IPS-NIHi11 (cell line): ENCODE results near the gene NCS1.
"Not testable (repeated sequence)": the region's sequence is repeated elsewhere in the genome, so short reads cannot be mapped to it uniquely, and the experiment has no call there.

ENCODE experiments used
- DNase-seq: peaks from one replicate; pipeline ENCODE4 v3.0.0; 2012; ENCODE audit warnings: mixed read lengths, low spot score

Gene NCS1

DNA sequence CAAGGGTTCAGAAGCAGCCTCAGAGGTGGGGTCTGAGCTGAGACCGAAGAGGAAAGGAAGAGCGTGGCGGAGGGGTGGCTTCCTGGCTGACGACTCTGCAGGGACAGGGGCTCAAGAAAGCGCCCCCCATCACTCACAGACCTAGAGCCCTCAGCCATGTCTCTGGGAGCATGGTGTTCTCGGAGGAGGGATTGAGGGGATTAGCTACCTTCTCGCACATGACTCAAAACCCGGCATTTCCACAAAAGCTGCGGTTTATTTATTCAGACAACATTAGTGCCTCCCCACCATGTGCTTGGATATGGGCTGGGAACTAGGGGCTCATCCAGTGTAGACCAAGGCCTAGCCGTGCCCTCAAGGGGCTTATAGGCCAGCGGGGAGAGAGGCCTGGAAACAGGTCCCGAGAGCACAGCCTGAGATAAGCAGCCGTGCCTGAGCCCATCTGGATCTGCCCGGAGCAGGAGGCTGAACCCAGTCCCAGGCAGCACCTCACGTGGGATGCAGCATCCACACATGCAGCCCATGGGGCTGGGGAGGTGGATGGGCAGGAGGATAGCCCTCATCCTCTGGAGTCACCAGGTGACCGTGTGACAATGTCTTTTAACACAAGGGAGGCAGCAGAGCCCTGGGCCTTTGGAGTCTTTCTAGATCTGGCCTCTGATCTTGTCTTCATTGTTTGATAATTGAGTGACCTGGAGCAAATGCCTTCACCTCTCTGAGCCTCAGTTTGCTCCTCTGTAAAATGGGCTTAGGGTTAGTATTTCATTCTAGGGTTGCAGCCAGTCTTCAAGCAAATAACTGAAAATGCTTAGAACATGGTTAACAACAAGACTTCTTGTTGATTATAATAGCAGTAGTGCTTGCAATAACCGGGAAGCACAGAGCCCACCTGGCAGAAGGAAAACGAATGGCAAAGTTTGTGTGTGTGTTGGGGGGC, 92.5 kb downstream of the NCS1 start:
- no peak for DNase-seq

DNA sequence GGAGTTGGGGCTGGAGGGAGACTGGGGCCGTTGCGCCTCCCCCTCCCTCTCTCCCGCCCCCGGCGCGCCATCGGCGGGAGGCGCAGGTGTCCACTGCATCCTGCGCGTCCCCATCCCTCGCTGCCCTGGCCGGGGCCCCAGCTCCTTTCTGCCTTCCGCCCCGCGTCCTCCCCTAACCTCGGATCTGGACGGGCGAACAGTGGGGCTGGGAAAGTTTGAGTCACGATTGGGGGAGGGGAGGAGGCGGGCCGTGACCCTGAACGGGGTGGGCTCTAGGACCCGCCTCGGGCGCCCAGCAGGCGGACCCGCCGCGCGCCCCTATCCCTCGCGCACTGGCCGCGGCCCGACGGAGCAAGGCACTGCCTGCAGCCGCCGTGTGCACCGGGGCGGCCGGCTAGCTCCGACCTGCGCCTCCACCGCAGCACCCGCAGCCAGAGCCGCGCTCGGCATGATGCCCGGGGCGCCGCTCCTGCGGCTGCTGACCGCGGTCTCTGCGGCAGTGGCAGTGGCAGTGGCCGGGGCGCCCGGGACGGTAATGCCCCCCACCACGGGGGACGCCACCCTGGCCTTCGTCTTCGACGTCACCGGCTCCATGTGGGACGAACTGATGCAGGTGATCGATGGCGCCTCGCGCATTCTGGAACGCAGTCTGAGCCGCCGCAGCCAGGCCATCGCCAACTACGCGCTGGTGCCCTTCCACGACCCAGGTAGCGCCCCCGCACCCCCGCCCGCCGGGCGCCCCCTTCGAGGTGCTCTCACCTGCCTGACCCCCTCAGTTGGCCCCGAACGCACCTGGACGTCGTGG, 93.4 kb downstream of the NCS1 start, which contains the start of gene HMCN2:
Gene HMCN2, plus strand, starts transcription at position 330 of the 805 bp plus-strand sequence. Its CDS starts 119 bp downstream, at position 449.
- peak; percentile 87 for DNase-seq

DNA sequence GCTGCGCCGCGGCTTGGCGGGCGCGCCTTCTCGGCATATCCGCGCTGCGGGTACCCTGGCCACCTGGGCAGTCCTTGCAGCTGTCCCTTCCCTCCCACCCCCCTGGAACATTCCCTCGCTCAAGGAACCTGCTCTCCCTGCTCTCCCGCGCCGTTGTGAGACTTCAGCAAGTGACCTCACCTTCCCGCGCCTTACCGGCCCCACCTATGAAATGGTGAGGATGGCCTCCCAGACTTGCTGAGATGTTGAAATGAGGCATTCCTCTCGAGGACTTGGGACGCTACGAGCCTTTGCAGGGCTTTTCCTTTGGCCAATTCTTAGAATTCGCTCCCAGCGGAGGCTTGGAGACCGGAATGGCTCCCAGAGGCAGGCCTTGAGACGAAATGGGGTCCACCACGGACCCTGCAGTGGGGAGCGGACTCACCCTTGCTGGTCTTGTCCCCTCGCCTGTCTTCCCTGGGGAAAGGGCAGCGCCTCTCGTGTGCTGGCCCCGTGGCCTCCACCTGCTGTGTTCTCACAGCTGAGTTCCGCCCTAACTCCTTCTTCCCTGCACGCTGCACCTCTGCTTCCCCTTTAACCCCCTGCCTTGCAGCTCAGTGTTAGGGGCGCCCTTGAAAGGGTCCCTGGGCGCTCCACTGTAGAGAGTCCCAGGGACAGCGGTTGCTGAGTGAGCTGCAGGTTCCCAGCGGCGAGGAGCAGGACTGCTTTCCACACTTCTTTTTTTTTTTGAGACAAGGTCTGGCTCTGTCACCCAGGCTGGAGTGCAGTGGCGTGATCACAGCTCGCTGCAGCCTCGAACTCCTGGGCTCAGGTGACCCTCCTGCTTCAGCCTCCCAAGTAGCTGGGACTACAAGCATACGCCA, 94.3 kb downstream of the NCS1 start:
- DNase-seq: peak; percentile 64

DNA sequence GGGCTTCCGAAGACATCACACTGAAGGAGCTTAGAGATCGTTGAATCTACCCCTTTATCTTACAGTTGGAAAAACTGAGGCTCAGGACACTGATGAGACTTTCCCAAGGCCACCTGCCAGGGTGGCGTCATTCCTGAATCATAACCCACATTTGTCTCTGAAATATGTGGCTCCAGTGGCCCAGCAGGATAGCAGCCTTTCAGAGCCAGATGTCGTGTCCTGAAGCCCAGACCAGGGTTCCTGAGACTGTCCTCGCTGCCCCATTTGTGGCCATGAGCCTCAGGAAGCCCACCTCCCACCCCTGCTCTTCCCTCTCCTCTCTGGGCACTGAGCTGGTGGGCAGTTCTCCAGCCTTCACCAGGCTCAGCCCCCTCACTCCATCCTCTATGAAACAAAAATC, 95.7 kb downstream of the NCS1 start:
- no peak for DNase-seq

DNA sequence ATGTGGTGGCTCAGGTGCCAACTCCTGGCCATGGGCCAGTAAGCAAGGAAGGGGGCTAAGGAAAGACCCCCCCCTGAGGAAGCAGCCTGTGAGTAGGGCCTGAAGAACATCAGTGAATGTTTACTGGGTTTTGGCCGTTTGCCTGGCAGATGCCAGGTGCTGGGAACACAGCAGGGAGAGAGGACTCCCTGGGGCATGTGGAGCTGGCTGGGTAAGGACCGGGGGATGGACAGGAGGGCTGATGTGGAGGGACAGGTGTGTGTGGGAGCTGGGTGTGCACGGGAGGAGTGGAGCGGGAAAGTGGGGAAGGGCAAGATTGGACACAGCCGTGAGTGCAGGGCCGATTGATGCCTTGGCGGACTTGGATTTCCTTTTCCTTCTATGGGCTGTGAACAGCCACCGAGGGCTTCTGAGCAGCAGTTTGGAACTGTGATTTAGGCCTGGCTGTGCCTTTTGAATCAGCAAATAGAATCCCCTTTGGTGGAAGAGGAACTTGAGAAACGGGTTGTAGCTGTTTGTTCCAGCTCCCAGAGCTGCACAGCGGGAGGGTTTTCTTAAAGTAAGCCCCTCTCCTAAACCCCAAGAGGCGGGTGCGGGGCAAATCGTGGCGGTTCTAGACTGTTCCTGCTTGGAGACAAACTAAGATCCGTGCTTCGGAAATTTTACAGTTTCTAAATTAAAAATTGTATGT, 96.5 kb downstream of the NCS1 start:
- DNase-seq: no peak

DNA sequence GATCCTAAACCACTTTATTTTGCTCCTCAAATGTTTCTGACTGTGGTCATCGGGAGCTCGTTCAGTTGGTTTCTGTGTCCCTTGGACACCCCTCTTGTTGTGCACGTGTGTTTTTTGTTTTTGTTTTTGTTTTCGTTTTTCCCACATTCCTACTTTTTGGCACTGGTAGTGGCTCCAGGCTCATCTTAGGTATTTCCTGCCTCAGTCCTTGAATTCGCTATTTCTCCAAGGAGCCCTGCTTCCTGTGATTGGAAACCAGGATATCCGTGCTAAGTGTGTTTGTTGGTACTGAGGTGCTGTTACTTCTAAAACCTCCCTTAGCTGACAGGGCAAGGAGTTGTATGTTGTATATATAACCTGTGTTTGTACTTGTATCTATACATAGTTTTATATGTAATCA, 99.3 kb downstream of the NCS1 start:
- no peak for DNase-seq

DNA sequence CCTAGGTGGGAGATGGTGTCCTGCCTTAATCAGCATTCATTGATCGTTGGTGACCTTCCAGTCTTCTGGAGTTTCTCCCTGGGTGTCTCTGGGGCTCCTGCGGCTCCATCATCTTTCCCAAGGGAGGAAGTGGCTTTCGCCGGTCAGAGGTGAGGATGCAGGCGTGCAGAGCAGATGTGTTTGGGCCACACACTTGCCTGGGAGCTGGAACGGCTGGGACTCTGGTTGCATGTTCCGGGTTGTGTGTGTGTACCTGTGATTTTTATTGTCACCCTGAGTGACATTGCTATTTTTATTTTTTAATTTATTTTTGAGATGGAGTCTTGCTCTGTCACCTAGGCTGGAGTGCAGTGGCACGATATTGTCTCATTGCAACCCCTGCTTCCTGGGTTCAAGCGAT, 103.0 kb downstream of the NCS1 start:
- DNase-seq: no peak

DNA sequence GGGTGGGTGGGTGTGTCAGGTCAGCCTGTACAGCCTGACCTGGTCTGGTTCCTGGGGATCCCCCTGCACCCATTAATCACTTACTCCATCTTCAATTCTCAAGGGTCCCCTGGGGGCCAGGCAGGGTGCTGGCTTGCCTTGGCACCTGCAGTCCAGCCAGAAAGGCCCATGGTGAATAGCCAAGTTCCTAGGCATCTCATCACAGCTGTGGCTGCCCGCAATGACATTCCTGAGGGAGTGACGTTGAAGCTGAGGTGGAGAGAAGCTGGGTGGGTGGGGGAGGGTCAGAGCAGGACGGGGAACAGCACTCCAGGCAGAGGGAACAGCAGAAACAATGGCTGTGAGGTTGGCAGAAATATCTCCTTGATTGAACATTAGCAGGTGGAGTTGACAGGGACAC, 103.9 kb downstream of the NCS1 start:
- DNase-seq: no peak

DNA sequence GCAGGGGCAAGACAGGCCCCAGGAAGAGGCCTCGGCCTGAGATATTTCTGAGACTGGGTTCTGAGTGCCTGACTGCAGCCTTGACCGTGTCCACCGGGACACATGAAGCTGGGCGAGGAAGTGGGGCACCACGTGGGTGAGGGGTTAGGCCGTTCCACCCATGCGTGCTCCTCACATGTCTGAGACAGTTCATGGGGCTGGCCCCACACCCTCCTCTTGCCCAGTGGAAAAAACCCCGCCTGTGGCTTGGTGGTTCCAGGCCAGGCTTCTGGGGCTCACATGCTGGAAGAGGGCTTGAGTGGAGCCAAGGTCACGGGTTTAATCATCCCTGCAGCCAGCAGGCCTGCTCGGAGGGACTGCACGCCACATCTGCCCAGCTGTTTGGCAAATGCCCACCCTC, 104.8 kb downstream of the NCS1 start:
- DNase-seq: no peak

DNA sequence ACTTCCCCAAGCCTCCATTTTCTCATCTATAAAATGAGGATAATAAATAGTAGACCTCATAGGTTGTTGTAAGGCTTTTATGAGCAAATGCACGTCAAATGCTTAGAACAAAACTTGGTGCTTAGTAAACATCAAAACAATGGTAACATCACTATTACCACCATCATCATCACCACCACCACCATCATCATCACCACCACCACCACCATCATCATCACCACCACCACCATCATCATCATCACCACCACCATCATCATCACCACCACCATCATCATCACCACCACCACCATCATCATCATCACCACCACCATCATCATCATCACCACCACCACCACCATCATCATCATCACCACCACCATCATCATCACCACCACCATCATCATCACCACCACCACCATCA, 105.3 kb downstream of the NCS1 start:
- DNase-seq: not testable (repeated sequence)

DNA sequence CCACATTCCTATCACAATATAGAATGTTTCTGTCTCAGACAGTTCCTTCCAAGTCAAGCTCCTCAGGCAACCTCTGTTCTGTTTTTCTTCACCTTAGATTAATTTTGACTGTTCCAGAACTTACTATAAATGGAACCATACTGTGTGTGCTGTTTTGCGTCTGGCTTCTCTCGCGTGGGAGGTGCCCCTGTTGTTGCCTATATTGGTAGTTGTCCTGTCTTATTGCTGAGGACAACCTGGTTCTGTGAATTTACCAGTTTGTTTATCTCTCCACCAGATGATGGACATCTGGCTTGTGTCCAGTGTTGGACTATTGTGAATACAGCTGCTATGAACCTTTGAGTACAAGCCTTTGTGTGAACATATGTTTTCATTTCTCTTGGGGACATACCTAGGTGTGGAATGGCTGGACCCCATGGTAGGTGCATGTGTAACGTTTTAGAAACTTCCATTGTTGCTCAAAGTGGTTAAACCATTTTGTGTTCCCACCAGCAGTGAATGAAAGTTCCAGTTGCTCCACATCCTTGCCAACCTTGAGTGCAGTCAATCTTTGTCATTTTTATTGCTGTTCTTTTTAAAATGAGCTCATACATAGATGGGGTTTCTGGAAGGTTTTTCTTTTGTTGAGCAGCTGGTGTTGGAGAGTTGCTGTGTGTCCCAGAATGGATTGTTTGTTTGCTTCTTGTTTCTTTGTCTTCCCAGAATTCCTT, 111.5 kb downstream of the NCS1 start:
- DNase-seq: no peak

DNA sequence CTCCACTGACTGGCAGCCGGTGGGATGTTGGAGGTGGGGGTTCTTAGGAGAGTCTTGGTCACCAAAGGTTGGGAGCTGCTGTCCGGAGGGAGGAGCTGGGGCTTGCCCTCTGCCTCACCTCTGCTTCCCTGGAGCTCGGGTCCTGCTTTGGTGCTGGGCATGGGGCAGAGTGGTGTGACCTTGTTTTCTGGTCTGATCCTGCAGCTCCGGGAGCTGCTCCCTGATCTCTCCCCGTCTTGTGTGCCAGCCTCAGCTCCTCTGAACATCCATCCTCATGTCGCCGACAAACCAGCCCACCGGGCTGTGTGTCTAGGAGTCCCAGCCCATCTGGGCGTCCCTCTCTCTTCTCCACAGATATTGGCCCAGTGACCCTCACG, 112.0 kb downstream of the NCS1 start:
- DNase-seq: no peak

DNA sequence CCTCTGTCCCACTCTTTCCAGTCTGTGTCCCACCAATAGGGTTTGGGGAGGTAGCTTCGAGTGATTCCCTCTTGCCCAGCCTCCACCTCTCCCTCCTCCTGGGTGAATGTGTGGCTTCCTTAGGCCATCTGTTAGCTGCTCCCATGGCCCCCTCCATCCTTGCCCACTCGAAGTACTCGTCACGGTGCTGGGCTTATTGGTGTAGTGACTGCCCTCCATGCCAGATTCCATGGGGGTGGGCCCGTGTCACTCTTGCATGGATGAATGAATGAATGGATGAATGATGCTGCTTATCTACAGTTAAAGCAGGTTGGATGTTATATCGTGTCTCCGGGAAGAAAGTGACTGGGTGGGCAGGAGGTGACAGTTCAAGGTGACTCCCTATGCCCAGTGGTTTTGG, 112.5 kb downstream of the NCS1 start:
- DNase-seq: no peak

DNA sequence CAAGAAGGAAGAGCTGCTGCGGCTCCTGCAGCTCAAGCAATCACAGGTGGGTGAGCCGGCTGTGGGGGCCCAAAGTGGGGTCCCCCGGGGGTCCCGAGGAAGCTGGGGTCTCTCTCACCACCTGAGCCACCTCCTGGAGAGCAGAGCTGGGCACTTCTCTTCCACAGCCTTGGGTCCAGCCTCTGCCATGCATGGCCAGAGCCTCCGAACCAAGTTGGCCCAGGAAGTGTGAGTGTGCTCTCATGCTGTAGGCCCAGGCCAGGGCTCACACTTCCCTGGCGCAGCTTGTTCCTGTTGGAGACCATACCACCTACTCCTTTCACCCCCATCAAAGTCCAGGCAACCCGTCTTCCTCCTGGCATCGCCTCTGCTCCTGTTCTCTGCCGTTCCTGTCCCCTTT, 113.1 kb downstream of the NCS1 start:
- no peak for DNase-seq

DNA sequence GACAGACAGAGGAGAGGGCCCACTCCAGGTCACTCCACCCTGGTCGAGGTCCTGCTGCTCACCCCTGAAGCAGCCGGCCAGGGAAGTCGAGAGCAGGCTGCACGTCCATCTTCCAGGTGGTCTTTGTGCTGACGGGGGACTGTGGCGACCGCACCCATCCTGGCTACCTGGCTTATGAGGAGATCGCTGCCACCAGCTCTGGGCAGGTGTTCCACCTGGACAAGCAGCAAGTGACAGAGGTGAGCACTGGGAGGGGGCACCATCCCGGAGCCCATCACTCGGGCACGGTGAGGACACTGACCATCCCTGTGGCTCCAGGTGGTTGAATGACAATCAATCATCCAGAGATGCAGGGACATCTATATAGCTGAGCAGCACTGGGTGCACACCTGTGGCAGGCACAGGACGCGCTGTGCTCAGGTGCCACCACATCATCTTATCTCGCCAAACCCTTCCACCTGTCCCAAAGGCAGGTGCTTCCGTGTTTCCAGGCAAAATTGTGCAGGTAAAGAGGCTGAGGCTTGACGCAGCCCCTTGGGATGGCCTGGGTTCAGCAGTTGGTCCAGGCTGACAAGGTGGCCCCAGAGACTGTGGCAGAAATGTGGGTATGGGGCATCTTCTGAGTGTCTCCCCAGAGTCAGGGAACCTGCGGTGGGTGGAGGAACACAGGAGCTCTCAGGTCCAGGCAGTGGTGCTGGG, 114.0 kb downstream of the NCS1 start:
- no peak for DNase-seq
